Measurements from ENCODE around the gene VSTM1.
"Not testable (repeated sequence)": the region's sequence is repeated elsewhere in the genome, so short reads cannot be mapped to it uniquely, and the experiment has no call there.

Gene VSTM1

DNA sequence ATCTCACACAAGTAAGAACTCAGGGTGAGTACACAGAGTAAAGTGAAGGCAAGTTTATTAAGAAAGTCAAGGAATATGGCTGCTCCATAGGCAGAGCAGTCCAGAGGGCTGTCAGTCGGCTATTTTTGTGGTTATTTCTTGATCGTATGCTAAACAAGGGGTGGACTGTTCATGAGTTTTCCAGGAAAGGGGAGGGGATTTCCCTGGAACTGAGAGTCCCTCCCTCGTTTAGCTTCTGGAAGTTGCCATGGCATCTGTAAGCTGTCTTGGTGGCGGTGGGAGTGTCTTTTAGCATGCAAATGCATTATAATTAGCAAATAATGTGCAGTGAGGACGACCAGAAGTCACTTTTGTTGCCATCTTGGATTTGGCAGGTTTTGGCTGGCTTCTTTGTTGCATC is 5.8 kb upstream of the VSTM1 start:
- DNase-seq = no peak

DNA sequence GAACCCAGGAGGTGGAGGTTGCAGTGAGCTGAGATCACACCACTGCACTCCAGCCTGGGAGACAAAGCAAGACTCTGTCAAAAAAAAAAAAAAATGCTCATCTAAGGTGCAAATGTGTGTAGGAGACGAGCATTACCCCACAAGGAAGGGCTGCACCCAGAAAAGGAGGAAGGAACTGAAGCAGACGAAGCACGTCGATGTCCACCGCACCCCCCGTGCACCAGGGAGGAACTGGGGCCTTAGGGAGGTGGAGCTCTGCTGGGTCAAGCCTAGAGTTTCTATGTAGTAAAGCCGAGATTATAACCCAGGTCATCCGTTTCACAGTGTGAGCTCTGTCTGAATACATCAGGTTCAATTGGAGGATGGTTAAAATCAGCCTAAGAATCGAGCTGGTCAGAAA is 1.1 kb downstream of the VSTM1 start:
- no peak for DNase-seq

DNA sequence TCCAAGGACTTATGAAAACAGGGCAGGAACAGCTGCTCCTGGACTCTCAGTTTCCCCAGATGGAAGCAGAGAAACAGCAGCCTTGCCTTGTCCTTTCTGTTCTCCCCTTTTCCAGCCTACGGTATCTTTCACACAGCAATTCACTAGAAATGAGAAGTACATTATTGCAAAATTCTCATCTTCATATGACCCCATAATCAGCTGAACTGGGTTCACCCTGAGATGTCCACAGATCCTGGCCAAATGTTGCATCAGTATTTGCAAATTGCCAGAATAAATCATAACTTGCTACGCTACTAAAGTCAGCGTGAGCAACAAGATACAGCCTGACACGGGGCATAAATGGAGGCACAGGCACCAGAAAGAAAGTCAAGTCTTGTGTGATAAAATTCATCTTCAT is 16.1 kb downstream of the VSTM1 start:
- no peak for DNase-seq

DNA sequence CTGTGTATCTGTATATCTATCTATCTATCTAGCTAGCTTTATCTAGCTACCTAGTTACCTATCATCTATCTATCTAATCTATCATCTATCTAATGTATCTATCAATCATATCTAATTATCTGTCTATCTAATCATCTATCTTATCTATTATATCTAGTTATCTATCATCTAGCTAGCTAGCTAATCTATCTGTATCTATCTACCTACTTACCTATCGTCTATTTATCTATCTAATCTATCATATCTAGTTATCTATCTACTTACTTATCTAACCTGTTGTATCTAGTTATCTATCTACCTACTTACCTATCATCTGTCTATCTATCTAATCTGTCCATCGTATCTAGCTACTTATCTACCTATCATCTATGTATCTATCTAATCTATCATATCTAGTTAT is 17.9 kb downstream of the VSTM1 start:
- DNase-seq = no peak

DNA sequence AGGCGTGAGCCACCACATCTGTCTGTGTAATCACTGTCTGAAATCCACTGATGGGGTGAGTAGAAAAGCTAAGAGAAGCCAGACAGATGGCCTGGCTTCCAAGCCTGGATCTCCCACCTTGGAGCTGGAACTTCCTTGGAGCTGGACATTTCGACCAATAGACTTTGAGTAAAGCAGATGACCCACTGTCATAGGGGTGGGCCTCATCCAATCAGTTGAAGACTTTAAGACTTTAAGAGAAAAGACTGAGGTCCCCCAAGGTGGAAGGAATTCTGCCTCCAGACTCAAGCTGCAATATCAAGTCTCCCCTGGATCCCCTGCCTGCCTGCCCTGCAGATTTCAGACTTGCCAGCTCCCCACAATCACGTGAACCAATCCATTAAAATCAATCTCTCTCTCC is 20.7 kb downstream of the VSTM1 start:
- no peak for DNase-seq

DNA sequence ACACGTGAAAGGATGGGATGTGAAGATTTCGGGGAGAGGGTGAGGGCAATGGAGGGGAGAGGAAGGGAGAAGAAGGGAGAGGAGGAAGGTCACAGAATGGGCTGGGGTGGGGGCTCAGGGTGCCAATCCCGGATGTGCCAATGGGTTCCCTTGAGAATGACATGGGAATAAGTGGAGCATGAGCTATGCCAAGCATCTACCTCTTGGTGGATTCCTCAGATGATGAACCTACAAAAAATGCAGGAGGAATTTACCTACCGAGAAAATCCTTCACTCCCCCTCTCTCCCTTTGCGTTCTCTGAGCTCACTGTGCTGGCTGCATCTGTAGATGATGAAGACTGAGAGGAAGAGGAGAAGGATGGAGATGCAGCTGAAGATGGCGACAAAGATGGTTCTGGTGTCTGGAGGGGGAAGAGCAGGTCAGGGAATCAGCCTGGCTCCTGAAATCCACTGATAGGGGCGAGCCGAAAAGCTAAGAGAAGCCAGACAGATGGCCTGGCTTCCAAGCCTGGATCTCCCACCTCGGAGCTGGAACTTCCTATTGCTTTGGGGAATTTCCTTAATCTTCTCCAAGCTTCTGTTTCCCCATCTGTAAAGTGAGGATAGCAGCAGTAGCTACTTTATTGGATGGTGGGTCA is 21.6 kb downstream of the VSTM1 start:
- DNase-seq = no peak

DNA sequence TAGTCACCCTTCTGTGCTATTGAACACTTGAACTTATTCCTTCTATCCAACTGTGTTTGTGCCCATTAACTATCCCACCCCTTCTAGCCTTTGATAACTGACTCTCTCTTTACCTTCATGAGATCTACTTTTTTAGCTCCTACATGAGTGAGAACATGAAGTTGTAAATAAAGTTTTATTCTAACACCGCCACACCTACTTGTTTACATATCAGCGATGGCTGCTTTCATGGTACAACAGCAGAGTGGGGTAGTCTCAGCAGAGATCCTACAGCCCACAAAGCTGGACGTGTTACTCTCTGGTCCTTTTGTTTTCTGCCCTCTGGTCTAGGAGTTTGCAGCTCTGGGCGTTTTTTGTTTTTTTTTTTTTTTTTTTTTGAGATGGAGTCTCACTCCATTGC is 23.7 kb downstream of the VSTM1 start:
- DNase-seq = no peak

DNA sequence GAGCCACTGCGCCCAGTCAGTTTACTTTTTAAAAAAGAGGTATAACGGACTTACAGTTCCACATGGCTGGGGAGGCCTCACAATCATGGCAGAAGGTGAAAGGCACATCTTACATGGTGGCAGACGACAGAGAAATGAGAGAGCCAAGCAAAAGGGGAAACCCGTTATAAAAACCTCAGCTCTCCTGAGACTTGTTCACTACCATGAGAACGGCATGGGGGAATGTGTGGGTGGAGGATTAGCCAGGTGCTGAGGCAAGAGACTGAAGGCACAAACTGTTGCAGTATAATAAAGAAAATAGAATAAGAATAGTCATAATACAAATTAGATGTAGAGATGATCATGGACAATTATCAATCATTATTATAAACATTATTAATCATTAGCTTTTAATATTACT is 27.2 kb downstream of the VSTM1 start:
- not testable (repeated sequence) for DNase-seq

DNA sequence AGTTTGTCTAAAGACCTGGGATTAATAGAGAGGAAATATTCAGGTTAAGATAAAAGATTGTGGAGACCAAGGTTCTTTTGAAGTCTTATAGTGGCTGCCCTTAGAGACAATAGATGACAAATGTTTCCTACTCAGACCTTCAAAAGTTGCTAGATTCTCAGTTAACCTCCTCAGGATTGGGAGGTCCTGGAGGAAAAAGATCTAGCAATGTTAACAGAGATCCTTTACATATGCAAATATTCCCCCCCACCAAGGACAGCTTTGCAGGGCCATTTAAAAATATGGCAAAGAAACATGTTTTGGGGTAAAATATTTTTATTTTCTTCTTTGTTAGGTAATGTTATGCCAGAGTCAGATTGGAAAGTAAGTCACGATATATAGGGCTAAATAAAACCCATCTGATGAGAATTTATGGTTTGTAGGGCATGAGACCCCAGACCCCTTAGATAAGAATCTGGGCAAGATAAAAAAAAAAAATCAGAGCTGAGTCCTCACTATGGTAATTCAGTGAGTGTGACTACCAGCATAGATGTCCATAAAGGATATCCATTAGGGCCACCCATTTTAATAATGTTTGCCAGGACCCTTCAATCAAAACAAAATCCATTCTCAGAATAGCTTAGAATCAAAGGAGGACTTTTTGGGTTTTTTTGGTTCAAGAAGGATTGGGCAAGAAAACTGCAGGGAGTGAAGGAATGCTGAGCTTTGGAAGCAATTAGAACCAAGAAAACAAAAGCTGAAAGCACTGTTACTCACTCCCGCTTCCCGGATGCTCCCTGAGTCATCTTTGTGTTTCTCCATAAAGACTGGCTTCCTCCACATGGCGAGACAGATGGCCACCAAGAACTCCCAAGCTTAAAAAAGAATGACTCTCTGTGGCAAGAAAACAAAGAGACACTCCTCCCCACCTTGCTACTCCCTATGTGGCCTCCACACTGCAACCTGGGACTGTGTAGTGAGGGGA is 28.2 kb downstream of the VSTM1 start:
- DNase-seq = no peak

DNA sequence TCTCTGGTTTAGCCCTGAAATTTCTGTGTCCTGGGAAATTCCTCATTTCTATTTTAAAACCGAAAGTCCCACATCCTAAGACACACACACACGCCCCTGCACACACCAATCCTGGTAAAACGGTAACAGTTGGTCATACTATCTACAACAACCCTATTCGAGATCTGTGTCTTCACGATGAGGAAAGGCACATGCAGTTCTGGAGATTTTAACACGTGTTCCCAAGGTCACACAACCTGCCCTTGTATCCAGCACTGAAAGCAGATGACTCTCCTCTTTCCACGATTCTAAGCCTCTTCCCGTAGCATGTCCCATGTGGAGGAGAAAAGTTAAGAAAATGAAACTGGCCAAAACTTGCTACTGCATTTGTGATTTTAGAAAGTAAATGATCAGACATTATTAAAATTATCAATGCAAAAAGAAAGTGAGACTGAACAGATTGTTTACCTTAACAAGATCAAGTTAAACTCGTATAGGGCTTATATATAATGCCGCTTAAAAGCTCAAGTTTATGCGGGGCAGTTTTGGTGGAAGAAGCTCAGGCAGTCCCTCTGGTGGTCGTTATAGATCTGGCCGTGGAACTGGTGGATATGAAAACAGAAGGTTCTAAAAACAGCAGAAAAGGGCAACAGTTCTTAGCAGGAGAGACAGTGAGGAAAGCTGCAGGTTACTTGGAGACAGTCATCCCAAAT is 32.7 kb downstream of the VSTM1 start:
- DNase-seq = no peak

DNA sequence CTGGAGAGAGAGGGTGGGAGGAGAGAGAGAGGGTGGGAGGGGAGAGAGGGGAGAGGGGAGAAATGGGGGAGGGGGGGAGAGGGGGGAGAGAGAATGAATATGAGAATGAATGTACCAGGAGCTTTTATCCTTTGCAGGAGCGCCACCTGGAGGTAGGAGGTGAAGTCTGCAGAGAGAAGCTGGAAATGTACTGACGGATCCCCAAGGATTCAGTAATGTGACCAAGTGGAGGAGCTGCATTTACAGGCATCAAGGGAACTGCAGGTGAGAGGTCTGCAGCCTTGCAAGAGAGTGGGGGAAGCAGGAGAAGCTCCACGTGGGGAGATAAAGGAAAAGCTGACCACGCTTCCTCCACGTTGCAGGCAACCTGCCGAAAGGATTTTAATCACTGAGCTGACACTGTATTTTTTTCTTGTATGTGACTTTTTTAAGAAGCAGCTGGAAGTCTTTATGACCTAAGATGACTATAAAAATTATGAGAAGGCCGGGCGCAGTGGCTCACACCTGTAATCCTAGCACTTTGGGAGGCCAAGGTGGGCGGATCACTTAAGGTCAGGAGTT is 33.7 kb downstream of the VSTM1 start:
- DNase-seq = no peak

DNA sequence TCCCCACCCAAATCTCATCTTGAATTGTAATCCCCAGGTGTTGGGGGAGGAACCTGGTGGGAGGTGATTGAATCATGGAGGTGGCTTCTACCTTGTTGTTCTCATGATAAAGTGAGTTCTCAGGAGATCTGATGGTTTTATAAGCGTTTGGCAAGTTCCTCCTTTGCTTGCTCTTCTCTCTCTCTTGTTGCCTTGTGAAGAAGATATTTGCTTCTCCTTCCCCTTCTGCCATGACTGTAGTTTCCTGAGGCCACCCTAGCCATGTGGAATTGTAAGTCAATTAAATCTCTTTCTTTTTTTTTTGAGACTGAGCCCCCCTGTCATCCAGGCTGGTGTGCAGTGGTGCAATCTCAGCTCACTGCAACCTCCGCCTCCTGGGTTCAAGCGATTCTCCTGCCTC is 34.4 kb downstream of the VSTM1 start:
- no peak for DNase-seq

DNA sequence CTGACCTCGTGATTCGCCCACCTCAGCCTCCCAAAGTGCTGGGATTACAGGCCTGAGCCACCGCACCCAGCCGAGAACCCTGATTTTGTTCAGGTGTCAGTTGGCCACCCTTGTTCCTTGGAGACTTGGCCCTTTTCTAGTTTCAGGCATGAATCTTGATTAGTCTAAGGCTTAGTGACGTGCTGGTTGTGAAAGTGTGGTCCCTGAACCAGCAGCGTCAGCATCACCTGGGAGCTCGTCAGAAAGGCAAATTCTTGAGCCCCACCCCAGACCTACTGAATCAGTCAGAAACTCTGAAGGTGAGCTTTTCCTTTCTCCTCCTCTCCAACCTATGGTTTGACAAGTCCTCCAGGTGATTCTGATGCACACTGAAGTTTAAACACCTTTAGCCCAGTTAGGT is 37.0 kb downstream of the VSTM1 start:
- no peak for DNase-seq

DNA sequence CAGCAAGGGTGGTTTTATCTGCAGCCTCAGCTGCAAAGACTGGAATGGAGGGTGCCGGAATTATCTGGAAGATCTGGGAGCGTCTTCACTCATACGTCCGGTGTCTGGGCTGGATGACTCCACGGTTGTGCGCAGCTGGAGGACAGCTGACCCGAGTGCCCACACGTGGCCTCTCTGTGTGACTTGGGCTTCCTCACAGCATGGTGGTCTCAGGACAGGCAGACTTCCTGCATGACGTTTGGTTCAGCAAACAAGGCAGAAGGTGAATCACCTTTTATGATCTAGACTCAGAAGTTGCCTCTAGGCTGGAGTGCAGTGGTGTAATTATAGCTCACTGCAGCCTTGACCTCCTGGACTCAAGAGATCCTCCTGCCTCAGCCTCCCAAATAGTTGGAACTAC is 39.0 kb downstream of the VSTM1 start:
- DNase-seq = no peak

DNA sequence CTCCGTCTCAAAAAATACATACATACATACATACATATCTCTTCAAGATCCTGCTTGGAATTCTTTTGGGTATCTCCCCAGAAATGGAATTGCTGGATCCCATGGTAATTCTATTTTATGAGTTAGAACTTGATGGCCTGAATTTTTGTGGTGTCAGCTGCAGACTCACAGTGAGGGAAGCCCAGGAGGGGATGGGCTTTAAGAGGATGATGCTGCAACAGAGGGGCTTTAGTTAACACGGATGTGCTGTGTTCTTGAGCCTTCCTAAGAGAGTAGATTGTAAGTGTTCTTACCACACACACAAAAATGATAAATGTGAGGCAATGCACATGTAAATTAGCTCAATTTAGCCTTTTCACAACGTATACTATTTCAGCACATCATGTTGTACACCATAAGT is 40.5 kb downstream of the VSTM1 start:
- no peak for DNase-seq

DNA sequence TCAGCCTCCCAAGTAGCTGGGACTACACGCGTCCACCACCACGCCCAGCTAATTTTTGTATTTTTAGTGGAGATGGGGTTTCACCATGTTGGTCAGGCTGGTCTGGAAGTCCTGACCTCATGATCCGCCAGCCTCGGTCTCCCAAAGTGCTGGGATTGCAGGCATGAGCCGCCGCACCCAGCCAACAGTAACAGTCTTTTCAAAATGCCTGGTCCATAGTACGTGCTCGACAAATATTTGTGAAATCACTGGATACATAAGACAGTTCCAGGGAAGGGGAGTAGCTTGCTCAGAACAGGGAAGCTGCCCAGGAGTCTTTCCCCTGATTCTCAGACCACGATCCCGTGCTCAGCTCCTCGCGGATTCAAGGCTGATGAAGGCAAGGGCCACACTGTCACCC is 41.8 kb downstream of the VSTM1 start:
- no peak for DNase-seq

DNA sequence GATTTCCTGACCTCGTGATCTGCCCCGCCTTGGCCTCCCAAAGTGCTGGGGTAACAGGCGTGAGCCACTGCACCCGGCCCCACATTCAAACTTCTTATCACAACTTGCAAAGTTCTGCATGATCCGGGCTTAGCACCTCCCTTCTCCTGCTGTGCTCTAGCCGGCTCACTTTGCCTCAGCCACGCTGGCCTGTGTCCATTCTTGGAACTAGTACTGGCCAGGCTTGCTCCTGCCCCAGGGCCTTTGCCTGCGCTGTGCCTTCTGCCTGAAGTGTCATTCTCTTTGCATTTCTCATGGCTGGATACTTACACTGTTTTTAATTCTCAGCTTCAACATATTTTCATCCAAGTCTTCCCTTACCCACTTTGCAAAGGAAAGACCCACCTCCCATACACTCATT is 42.3 kb downstream of the VSTM1 start:
- DNase-seq = no peak

DNA sequence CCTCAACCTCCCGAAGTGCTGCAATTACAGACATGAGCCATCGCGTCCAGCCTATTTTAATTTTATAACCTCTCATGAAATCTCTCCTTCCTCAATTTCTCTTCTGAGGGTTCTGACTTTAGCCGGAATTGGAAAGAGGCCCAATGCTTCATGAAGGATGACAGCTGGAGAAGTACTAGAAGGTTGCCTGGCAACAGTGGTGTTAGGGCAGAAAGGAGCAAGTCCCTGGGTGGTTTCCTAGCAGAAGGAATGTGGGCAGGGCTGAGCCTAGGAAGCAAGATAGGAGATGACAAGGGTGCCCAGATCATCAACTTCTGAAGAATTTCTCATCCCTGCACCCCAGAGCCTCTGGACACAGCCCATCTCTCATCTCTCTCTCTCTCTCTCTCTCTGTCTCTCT is 46.4 kb downstream of the VSTM1 start:
- no peak for DNase-seq

DNA sequence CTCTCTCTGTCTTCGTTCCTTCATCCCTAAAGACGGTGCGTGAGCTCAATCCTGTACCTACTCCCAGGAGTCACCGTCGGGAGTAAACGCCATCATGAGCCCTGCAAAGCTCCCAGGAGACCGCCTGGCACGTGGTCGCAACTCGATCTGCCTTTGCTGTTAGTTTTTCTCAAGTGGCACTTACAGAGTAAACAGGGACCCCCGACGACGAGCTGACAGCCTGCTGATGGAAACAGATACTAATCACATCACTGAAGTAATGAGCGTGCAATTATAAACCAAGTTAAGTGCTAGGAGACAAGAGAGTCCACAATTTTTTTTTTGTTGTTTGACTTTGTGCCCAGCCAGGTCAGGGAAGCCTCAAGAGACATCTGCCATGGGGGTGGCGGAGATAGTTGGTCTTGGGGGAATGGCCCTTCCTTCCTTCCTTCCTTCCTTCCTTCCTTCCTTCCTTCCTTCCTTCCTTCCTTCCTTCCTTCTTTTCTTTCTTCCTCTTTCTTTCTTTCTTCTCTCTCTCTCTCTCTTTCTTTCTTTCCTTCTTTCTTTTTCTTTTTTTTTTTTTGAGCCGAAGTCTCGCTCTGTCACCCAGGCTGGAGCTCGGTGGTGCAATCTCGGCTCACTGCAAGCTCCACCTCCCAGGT is 48.7 kb downstream of the VSTM1 start:
- DNase-seq = no peak

DNA sequence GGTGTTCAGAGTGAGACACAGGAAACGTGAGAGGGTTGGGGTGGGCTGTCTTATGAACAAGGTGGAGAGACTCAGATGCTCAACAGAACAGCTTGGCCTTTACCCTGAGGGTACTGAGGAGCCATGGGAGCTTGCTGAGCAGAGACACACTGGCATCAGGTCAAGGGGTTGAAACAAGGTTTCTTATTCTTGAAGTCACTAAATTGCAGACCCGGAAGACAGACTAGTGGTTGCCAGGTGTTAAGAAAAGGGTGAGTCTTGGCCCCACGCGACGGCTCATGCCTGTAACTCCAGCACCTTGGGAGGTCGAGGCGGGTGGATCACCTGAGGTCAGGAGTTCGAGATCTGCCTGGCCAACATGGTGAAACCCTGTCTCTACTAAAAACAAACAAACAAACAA is 49.8 kb downstream of the VSTM1 start:
- no peak for DNase-seq

DNA sequence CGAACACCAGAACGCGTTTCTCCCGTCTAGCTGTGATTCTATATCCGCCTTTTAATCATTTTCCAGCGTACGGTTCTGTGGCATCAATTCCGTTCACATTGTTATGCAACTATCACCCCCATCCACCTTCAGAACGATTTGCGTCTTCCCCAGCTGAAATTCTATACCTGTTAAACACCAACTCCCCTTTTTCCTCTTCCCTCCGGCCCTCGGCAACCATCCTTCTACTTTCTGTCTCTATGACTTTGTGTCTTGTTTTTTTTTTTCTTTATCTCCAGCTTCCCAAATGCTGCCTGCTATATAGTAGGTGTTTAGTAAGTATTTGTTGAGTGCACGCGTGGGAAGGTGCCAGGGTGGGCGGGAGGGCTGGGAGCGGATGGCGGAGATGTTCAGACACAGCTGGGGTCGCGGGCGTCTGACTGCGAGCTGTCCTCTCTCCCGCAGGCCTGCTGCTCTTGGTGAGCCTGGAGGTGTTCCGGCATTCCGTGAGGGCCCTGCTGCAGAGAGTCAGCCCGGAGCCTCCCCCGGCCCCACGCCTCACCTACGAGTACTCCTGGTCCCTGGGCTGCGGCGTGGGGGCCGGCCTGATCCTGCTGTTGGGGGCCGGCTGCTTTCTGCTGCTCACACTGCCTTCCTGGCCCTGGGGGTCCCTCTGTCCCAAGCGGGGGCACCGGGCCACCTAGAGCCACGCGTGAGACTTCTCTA is 52.0 kb downstream of the VSTM1 start:
- no peak for DNase-seq

DNA sequence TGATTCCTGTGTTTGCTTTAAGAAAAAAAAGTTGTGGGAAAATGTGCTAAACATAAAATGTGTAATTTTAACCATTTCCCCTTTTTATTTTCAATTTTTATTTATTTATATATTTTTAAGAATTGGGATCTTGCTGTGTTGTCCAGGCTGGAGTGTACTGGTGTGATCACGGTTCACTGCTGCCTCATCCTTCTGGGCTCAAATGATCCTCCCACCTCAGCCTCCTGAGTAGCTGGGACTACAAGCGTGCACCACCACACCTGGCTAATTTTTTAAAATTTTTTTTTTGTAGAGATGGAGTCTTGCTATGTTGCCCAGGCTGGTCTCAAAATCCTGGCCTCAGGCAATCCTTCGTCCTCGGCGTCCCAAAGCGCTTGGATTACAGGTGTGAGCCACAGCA is 53.2 kb downstream of the VSTM1 start:
- no peak for DNase-seq

DNA sequence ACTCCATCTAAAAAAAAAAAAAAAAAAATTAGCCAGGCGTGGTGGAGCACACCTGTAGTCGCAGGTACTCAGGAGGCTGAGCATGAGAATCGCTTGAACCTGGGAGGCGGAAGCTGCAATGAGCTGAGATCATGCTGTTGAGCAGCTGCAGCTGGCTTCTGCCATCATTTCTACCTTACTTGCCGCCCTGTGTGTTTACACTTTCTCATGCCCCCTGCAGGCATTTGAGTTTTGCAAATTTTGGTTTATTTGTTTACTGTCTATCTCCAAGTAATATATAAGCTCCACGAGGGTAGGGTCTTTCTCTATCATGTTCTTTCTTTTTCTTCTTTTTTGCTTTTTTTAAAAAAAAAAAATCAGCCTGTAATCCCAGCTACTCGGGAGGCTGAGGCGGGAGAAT is 54.3 kb downstream of the VSTM1 start:
- no peak for DNase-seq

Data from NCI-H510A (cell line).